Natural killer cell (primary cell): Measurements from ENCODE around the gene PARVB. TPM values are rescaled to one million over a fixed set of nuclear protein-coding genes. Genes with fewer than 3 reads are reported as not detected.

Experiments used
- ATAC-seq, 3 donors: fragments of 150-1000 bp in 2 of 3; fragments of 200-7000 bp in 1 of 3; cut with Tn5 transposase; 1 replicate in 1 of 3; 2 replicates in 2 of 3; pipeline ENCODE4 v1.10.0; 2021; ENCODE audit warnings: mild to moderate bottlenecking in 2 of 3, moderate library complexity in 2 of 3
- DNase-seq, 2 donors: peaks; one replicate each; pipeline versions ENCODE4 v3.0.0 to v3.0.0-alpha.2; 2013 to 2021; ENCODE audit warnings: mixed read lengths in 1 of 2
- H3K27ac ChIP-seq: one replicate; pipeline ENCODE4 v1.5.1; 2013; ENCODE audit warnings: mild to moderate bottlenecking, low read length
- H3K27me3 ChIP-seq: one replicate; pipeline ENCODE4 v1.6.1; 2013; ENCODE audit warnings: low read length; ENCODE audit not compliant: control insufficient read depth, insufficient read depth
- H3K36me3 ChIP-seq: one replicate; pipeline ENCODE4 v1.6.1; 2013; ENCODE audit warnings: low read length; ENCODE audit not compliant: control insufficient read depth, insufficient read depth
- H3K4me1 ChIP-seq: one replicate; pipeline ENCODE4 v1.6.1; 2013; ENCODE audit warnings: low read length; ENCODE audit not compliant: control insufficient read depth, insufficient read depth
- H3K4me3 ChIP-seq: one replicate; pipeline ENCODE4 v1.5.1; 2013; ENCODE audit warnings: low read length
- H3K9me3 ChIP-seq: one replicate; pipeline ENCODE4 v1.6.1; 2013; ENCODE audit warnings: low read length; ENCODE audit not compliant: control insufficient read depth, insufficient read depth
- H3K27ac Mint-ChIP-seq, 2 donors: one replicate each; pipeline ENCODE4 v1.8.0; 2022; ENCODE audit warnings: mild to moderate bottlenecking in 2 of 2, mixed read lengths in 2 of 2, moderate library complexity in 1 of 2
- H3K27me3 Mint-ChIP-seq, 2 donors: one replicate each; pipeline ENCODE4 v1.8.0; 2022; ENCODE audit warnings: low read depth in 2 of 2, mixed read lengths in 2 of 2
- H3K36me3 Mint-ChIP-seq: one replicate; pipeline ENCODE4 v1.8.0; 2022; ENCODE audit warnings: mixed read lengths
- H3K4me1 Mint-ChIP-seq, 2 donors: one replicate each; pipeline ENCODE4 v1.8.0; 2022; ENCODE audit warnings: mixed read lengths in 2 of 2
- H3K4me3 Mint-ChIP-seq: one replicate; pipeline ENCODE4 v1.8.0; 2022; ENCODE audit warnings: mild to moderate bottlenecking, moderate library complexity, mixed read lengths
- H3K9me3 Mint-ChIP-seq, 2 donors: one replicate each; pipeline ENCODE4 v1.8.0; 2022; ENCODE audit warnings: mixed read lengths in 2 of 2
- CTCF ChIP-seq: fragments of 200-600 bp; IDR thresholded peaks from one replicate; pipeline ENCODE4 v1.8.0; 2022; ENCODE audit warnings: antibody characterized with exemption
- WGBS: methylation state at CpG from one replicate; pipeline ENCODE4 v1.1.7; 2013; ENCODE audit warnings: missing lambda C conversion rate; ENCODE audit not compliant: insufficient coverage; 5-methylcytosine and 5-hydroxymethylcytosine counted together
- intact Hi-C: fragments of 100-400 bp; cut with micrococcal nuclease; formaldehyde crosslinking; loops from one replicate; pipeline ENCODE4 v1.14.2; 2022
- total RNA-seq, 4 donors: library from RNA; stranded (reverse); fragments of 120-200 nt in 1 of 4; gene quantifications; one replicate each; pipeline versions ENCODE4 v1.2.3 to v1.2.4, GENCODE V29; 2013 to 2022

Gene PARVB
- total RNA-seq, 3 donors from 2014 or later (not counting 1 experiment from before 2014, with no cell fraction given): 2.9 to 12.5 (median 8.1) TPM

- Histone ChIP-seq H3K4me3 (no peak overlapping the region), H3K27me3 (no peaks in the 10 kb centered on the region), H3K27ac (no peak overlapping the region), H3K9me3 (no peaks in the 10 kb centered on the region), H3K4me1 (no peaks in the 10 kb centered on the region), H3K36me3 (no peaks in the 10 kb centered on the region)
- Mint-ChIP-seq H3K4me1 (no peaks in the 10 kb centered on the region), H3K27me3 (no peaks in the 10 kb centered on the region), H3K27ac (no peak overlapping the region), H3K36me3 (no peaks in the 10 kb centered on the region), H3K4me3 (no peak overlapping the region), H3K9me3 (no peaks in the 10 kb centered on the region)
- intact Hi-C loops: no loop called here
- no peak for DNase-seq
- no peak for ATAC-seq
- WGBS: 96% methylated on average over 9 of the region's 9 CpGs
- no peak for TF ChIP-seq CTCF
These were observed 69.7 kb downstream of the PARVB start for GRCh38 chr22:44093791-44094190.

GRCh38 chr22:44094751-44095302 is 70.7 kb downstream of the PARVB start:
- Histone ChIP-seq H3K9me3 (no peaks in the 10 kb centered on the region), H3K4me1 (no peaks in the 10 kb centered on the region), H3K4me3 (no peak overlapping the region), H3K36me3 (no peaks in the 10 kb centered on the region), H3K27ac (no peak overlapping the region), H3K27me3 (no peaks in the 10 kb centered on the region)
- Mint-ChIP-seq H3K9me3 (no peaks in the 10 kb centered on the region), H3K4me3 (no peak overlapping the region), H3K4me1 (no peaks in the 10 kb centered on the region), H3K27me3 (no peaks in the 10 kb centered on the region), H3K36me3 (no peaks in the 10 kb centered on the region), H3K27ac (no peak overlapping the region)
- TF ChIP-seq CTCF: no peak
- 89% methylated on average over 13 of the region's 14 CpGs for WGBS
- ATAC-seq (no peak), DNase-seq (no peak)
- intact Hi-C loops: no loop called here

GRCh38 chr22:44096736-44097135 is 72.6 kb downstream of the PARVB start:
- H3K9me3 Mint-ChIP-seq: no peaks in the 10 kb centered on the region
- no peaks in the 10 kb centered on the region for H3K4me1 ChIP-seq
- H3K36me3 Mint-ChIP-seq: no peaks in the 10 kb centered on the region
- no peak for TF ChIP-seq CTCF
- no peak for DNase-seq
- H3K27ac ChIP-seq: no peak overlapping the region
- no peak for ATAC-seq
- no peak overlapping the region for H3K27ac Mint-ChIP-seq
- H3K36me3 ChIP-seq: no peaks in the 10 kb centered on the region
- H3K4me3 ChIP-seq: no peak overlapping the region
- H3K4me1 Mint-ChIP-seq: no peaks in the 10 kb centered on the region
- no peaks in the 10 kb centered on the region for H3K27me3 ChIP-seq
- WGBS: 95% methylated on average over 11 of the region's 11 CpGs
- intact Hi-C loops: no loop called here
- H3K9me3 ChIP-seq: no peaks in the 10 kb centered on the region
- H3K27me3 Mint-ChIP-seq: no peaks in the 10 kb centered on the region
- H3K4me3 Mint-ChIP-seq: no peak overlapping the region
